ENCODE data around the gene MPLKIP. TPM values are rescaled to one million over a fixed set of nuclear protein-coding genes. Genes with fewer than 3 reads are reported as not detected.
"Not testable (repeated sequence)": the region's sequence is repeated elsewhere in the genome, so short reads cannot be mapped to it uniquely, and the experiment has no call there.

MPLKIP gene
- total RNA-seq (2014; rRNA removed; shearing (Covaris generic)): 80.3 and 93.1 TPM in 2 replicates

GRCh38 chr7:40134428-40135316 is at the start of gene MPLKIP, which contains the start of gene SUGCT:
Gene MPLKIP (minus strand): TSS chr7:40134622. CDS start chr7:40134567, 55 bp downstream.
Gene SUGCT (plus strand): TSS chr7:40135005.
- DNase-seq (ENCODE audit: low spot score): peak; percentile 87
- in situ Hi-C loops (cut with HindIII; ENCODE audit: low sequenced_read_pairs): no loop called here

- in situ Hi-C loops (cut with HindIII; ENCODE audit: low sequenced_read_pairs): no loop called here
- no peak for DNase-seq (ENCODE audit: low spot score)
Measured at GRCh38 chr7:40182452-40182851, 48.0 kb upstream of the MPLKIP start.

- no peak for DNase-seq (ENCODE audit: low spot score)
- in situ Hi-C loops (cut with HindIII; ENCODE audit: low sequenced_read_pairs): no loop called here
Measured at GRCh38 chr7:40177071-40177470, 42.6 kb upstream of the MPLKIP start.

- no peak for DNase-seq (ENCODE audit: low spot score)
- in situ Hi-C loops (cut with HindIII; ENCODE audit: low sequenced_read_pairs): no loop called here
Measured at GRCh38 chr7:40175725-40176510, 41.5 kb upstream of the MPLKIP start.

- DNase-seq (ENCODE audit: low spot score); in situ Hi-C loops (cut with HindIII; ENCODE audit: low sequenced_read_pairs): not testable (repeated sequence)
Measured at GRCh38 chr7:40175256-40175655, 40.8 kb upstream of the MPLKIP start.

GRCh38 chr7:40173121-40173520 is 38.7 kb upstream of the MPLKIP start:
- DNase-seq (ENCODE audit: low spot score); in situ Hi-C loops (cut with HindIII; ENCODE audit: low sequenced_read_pairs): not testable (repeated sequence)

- DNase-seq (ENCODE audit: low spot score); in situ Hi-C loops (cut with HindIII; ENCODE audit: low sequenced_read_pairs): not testable (repeated sequence)
Measured at GRCh38 chr7:40168266-40168665, 33.8 kb upstream of the MPLKIP start.

GRCh38 chr7:40167291-40167690 is 32.9 kb upstream of the MPLKIP start:
- DNase-seq (ENCODE audit: low spot score): no peak
- in situ Hi-C loops (cut with HindIII; ENCODE audit: low sequenced_read_pairs): no loop called here

GRCh38 chr7:40165216-40165615 is 30.8 kb upstream of the MPLKIP start:
- DNase-seq (ENCODE audit: low spot score): peak; percentile 14
- in situ Hi-C loops (cut with HindIII; ENCODE audit: low sequenced_read_pairs): no loop called here

- no peak for DNase-seq (ENCODE audit: low spot score)
- in situ Hi-C loops (cut with HindIII; ENCODE audit: low sequenced_read_pairs): no loop called here
Measured at GRCh38 chr7:40162516-40162915, 28.1 kb upstream of the MPLKIP start.

GRCh38 chr7:40156988-40157387 is 22.6 kb upstream of the MPLKIP start:
- DNase-seq (ENCODE audit: low spot score): no peak
- in situ Hi-C loops (cut with HindIII; ENCODE audit: low sequenced_read_pairs): no loop called here

- no peak for DNase-seq (ENCODE audit: low spot score)
- in situ Hi-C loops (cut with HindIII; ENCODE audit: low sequenced_read_pairs): no loop called here
Measured at GRCh38 chr7:40151504-40151903, 17.1 kb upstream of the MPLKIP start.

- no peak for DNase-seq (ENCODE audit: low spot score)
- in situ Hi-C loops (cut with HindIII; ENCODE audit: low sequenced_read_pairs): no loop called here
Measured at GRCh38 chr7:40148671-40149070, 14.2 kb upstream of the MPLKIP start.

- in situ Hi-C loops (cut with HindIII; ENCODE audit: low sequenced_read_pairs); DNase-seq (ENCODE audit: low spot score): not testable (repeated sequence)
Measured at GRCh38 chr7:40148247-40148580, 13.8 kb upstream of the MPLKIP start.

- no peak for DNase-seq (ENCODE audit: low spot score)
- in situ Hi-C loops (cut with HindIII; ENCODE audit: low sequenced_read_pairs): no loop called here
Measured at GRCh38 chr7:40147371-40148246, 13.2 kb upstream of the MPLKIP start.

GRCh38 chr7:40145596-40146130 is 11.2 kb upstream of the MPLKIP start:
- DNase-seq (ENCODE audit: low spot score); in situ Hi-C loops (cut with HindIII; ENCODE audit: low sequenced_read_pairs): not testable (repeated sequence)

GRCh38 chr7:40141916-40142315 is 7.5 kb upstream of the MPLKIP start:
- DNase-seq (ENCODE audit: low spot score); in situ Hi-C loops (cut with HindIII; ENCODE audit: low sequenced_read_pairs): not testable (repeated sequence)

- DNase-seq (ENCODE audit: low spot score); in situ Hi-C loops (cut with HindIII; ENCODE audit: low sequenced_read_pairs): not testable (repeated sequence)
Measured at GRCh38 chr7:40139891-40140290, 5.5 kb upstream of the MPLKIP start.

GRCh38 chr7:40138973-40139372 is 4.6 kb upstream of the MPLKIP start:
- in situ Hi-C loops (cut with HindIII; ENCODE audit: low sequenced_read_pairs): no loop called here
- no peak for DNase-seq (ENCODE audit: low spot score)

All from G401 (cell line).